Fibroblast of villous mesenchyme (primary cell): ENCODE results near the gene HOXA7. TPM values are rescaled to one million over a fixed set of nuclear protein-coding genes. Genes with fewer than 3 reads are reported as not detected.

ENCODE experiments used
- DNase-seq: peaks from one replicate; pipeline ENCODE4 v3.0.0-alpha.2; 2010; ENCODE audit warnings: low read depth
- H3K4me3 ChIP-seq: 2 replicates; pipeline ENCODE4 v1.5.1; 2011; ENCODE audit warnings: low read depth, mild to moderate bottlenecking, low read length
- total RNA-seq: library from RNA; depleted of rRNA; stranded (reverse); fragments of >200 nt; gene quantifications from 2 replicates; pipeline ENCODE4 v1.2.3, GENCODE V29; 2012
- TF ChIP-seq, protein P1 (sequence below): IDR thresholded peaks from 2 replicates; pipeline ENCODE4 v1.5.1; 2012; ENCODE audit warnings: low read depth, mild to moderate bottlenecking, low read length; ENCODE audit not compliant: insufficient read depth

The HOXA7 gene
- total RNA-seq, 1 donor = 2.2 TPM

DNA sequence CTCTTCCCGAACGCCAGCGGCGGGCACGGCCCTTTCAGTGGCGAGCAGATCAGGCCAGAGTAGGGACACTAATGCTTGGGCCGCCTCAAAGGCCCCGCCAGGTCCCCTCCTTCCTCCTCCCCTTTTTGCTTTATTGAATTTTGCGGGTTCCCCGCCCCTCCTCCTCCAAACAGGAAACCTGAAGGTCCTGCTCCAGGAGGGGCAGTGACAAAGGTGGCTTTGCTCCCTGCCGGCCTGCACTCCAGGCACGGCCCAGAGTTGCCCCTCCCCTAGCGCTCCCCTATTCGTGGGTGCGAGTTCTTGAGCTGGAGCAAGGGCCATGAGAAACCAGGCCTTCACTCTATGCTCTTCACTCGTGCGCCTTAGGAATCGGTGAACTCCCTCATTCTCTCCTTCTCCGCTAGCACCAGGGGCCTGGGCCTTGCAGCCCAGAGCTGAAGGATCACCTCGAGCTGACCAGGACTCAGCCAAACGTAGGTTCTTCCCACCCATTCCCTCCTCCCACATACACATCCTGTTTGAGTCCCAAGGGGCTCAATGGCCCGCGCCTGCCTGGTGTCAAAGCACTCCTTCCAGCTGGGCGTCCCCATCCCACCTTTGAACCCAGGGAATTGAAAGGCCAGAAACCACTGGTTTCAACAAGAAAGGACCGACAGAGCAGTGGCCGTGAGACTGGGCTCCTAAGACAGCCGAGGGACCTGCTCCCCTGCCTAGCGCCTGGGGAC lies 8.3 kb downstream of the HOXA7 start:
- H3K4me3 ChIP-seq = peak overlapping the region; percentile 77
- TF ChIP-seq, protein P1, sequence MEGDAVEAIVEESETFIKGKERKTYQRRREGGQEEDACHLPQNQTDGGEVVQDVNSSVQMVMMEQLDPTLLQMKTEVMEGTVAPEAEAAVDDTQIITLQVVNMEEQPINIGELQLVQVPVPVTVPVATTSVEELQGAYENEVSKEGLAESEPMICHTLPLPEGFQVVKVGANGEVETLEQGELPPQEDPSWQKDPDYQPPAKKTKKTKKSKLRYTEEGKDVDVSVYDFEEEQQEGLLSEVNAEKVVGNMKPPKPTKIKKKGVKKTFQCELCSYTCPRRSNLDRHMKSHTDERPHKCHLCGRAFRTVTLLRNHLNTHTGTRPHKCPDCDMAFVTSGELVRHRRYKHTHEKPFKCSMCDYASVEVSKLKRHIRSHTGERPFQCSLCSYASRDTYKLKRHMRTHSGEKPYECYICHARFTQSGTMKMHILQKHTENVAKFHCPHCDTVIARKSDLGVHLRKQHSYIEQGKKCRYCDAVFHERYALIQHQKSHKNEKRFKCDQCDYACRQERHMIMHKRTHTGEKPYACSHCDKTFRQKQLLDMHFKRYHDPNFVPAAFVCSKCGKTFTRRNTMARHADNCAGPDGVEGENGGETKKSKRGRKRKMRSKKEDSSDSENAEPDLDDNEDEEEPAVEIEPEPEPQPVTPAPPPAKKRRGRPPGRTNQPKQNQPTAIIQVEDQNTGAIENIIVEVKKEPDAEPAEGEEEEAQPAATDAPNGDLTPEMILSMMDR = no peak
- peak; percentile 66 for DNase-seq

DNA sequence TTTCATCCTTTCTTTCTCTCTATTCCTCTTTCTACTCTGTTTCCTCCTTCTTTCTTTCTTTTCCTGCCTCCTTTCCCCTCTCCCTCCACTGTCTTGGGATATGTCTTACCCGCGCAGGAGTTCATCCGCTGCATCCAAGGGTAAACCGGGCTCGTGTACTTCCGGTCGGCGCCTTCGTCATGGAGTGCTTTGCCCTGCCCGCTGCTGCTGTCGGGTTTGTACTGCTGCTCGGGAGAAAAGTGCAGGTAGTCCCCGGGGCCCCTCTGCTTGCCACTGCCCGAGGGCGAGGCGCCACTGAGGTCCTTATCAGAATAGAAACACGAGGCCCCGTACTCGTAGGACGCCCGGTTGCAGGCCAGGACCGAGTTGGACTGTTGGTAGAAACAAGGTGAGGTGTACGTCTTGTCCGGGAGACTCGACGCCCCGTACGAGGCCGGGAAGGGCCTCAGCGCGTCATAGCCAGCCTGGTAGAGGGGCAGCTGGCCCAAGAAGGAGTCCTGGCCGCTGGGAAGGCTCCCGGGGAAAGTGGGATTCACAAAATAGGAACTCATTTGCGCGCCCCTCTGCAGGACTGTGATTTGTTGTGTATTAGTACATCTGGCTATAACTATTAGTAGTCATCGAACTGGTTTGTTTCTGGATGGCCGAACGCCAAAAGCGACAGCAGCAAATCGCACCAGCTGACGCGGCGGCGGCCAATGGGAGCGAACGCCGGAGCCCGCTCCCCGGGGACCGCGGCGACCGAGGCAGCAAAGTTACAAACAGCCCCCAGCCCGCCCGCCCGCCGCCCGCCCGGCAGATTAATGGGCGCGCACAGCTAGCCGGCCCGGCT lies 9.1 kb downstream of the HOXA7 start, which contains the start of gene HOXA6:
HOXA6 (minus strand) TSS at position 576 of the 832 bp plus-strand sequence; CDS start at position 551, 25 bp downstream.
- TF ChIP-seq, protein P1 = no peak
- peak within 1 kb of the TSS; percentile 77 for H3K4me3 ChIP-seq
- peak; percentile 61 for DNase-seq

DNA sequence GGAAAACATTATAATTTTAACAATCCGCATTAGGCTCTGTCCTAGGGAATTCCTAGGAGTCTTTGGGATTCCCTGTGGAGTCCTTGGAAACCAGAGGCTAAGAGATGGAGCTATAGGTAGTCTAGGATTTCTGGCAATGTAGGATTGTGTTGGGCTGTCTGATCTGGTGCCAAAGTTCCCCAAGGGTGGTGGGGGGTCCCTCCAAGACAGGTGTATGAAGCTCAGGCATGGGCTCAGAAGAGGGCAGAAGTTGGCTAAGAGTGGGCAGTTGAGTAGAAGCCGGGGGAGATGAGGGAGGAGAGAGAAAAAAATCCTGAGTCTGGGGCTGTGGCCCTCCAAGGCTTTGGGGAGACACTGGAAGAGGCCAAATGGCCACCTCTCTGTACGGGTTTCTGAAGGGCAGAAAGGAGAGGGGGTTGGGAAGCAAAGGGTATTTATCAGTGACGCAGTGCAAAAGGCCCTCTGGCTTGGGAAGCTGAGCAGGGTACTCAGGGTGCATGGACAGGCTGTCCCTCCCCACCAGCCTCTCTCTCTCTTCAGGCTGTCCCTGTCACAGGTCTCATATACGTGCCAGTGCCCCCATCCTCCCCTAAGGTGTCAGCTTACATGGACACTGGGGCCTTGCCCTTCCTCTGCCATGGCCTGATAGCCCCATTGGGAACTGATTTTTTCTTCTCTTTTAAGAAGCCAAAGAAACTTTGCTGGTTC lies 9.8 kb downstream of the HOXA7 start:
- TF ChIP-seq, protein P1 = no peak
- DNase-seq = peak; percentile 49
- H3K4me3 ChIP-seq = peak overlapping the region; percentile 77

DNA sequence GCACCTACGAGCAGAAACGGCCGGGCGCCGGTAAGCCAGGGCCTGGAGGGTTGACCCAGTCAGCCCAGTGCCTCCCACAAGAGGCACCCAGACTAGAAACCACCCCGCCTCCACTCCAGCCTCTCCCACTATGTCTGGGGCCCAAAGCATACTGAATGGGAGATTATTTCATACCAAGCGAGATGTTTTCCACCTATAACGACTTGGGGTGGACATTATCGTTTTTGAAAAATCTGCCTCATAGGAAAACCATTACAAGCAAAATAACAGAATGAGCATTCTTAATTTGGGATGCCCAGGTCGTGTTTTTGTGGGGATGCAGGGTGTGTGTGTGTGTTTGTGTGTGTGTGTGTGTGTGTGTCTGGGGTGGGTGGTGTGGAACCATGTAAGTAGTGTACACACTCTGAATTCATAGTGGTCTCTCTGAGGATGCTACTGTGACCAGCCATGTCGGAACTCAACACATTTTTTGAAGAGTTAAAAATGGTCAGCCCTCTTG lies 10.5 kb downstream of the HOXA7 start:
- TF ChIP-seq, protein P1 = no peak
- peak; percentile 41 for DNase-seq
- H3K4me3 ChIP-seq = peak overlapping the region; percentile 32

GRCh38 chr7:27145165-27145913 lies 11.1 kb downstream of the HOXA7 start:
- TF ChIP-seq, protein P1 = no peak
- no peak for DNase-seq
- H3K4me3 ChIP-seq = peak overlapping the region; percentile 32

DNA sequence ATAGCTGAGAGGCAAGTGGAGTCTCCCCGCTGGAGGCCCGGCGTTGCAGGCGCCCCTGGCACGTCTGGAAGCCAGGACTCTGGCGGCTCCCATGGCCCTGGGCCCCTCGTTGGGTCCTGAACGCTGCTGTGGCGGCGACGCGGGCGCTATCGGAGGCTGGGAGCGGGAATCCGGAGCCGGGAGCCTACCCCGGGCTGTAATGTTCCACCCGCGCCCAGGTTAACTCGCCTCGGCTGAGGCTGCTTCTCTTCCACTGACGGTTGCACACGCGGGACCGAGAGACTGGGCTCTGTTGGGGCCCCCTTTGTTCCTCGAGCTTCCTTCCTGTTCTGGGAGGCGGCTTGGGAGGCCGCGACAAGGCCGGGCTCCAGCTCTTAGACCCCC lies 11.7 kb downstream of the HOXA7 start:
- DNase-seq = no peak
- TF ChIP-seq, protein P1 = no peak
- H3K4me3 ChIP-seq = peak overlapping the region; percentile 29
